Calu3 (cell line): ENCODE measurements around the gene ERC2. TPM values are rescaled to one million over a fixed set of nuclear protein-coding genes. Genes with fewer than 3 reads are reported as not detected.

Source experiments
- BruUV-seq: library from RNA; stranded (reverse); fragments of 400-500 nt; replicated peaks from 2 replicates; lab custom pipeline; 2021; lab: Mats Ljungman, UMichigan
- CTCF ChIA-PET: fragments of 300-600 bp; sonication (Branson Sonifier 250); formaldehyde crosslinking; loops from one replicate; lab custom pipeline; 2022; ENCODE audit warnings: antibody characterized with exemption; lab: Charles Lee
- DNase-seq: peaks from one replicate; pipeline ENCODE4 v3.0.0; 2022
- H3K27ac Mint-ChIP-seq: one replicate; pipeline ENCODE4 v1.8.0; 2022; ENCODE audit warnings: mixed read lengths; ENCODE audit not compliant: unreplicated experiment
- H3K27me3 Mint-ChIP-seq: one replicate; pipeline ENCODE4 v1.8.0; 2022; ENCODE audit warnings: mixed read lengths; ENCODE audit not compliant: unreplicated experiment
- H3K36me3 Mint-ChIP-seq: one replicate; pipeline ENCODE4 v1.8.0; 2022; ENCODE audit warnings: mild to moderate bottlenecking, moderate library complexity, mixed read lengths; ENCODE audit not compliant: insufficient read depth, unreplicated experiment
- H3K4me1 Mint-ChIP-seq: one replicate; pipeline ENCODE4 v1.8.0; 2022; ENCODE audit warnings: mild to moderate bottlenecking, low read depth, mixed read lengths; ENCODE audit not compliant: unreplicated experiment
- H3K4me3 Mint-ChIP-seq: one replicate; pipeline ENCODE4 v1.8.0; 2022; ENCODE audit warnings: mild to moderate bottlenecking, low read depth, moderate library complexity, mixed read lengths; ENCODE audit not compliant: unreplicated experiment
- H3K9me3 Mint-ChIP-seq: one replicate; pipeline ENCODE4 v1.8.0; 2022; ENCODE audit warnings: low read depth, mixed read lengths; ENCODE audit not compliant: unreplicated experiment
- CTCF ChIP-seq: fragments of 200-600 bp; IDR thresholded peaks from one replicate; pipeline ENCODE4 v1.8.0; 2022; ENCODE audit warnings: antibody characterized with exemption; ENCODE audit not compliant: unreplicated experiment
- intact Hi-C: fragments of 100-400 bp; cut with micrococcal nuclease; formaldehyde crosslinking; loops from one replicate; pipeline ENCODE4 v1.10.0; 2022; ENCODE audit not compliant: unreplicated experiment
- total RNA-seq: library from RNA; stranded (reverse); gene quantifications from 2 replicates; pipeline ENCODE4 v1.2.3, GENCODE V29; 2022

ERC2 gene
- total RNA-seq, 1 experiment from 2014 or later: 0.73 TPM

GRCh38 chr3:56201407-56201806 is 266.9 kb downstream of the ERC2 start:
- H3K27me3 Mint-ChIP-seq: peaks cover 40% of the 10 kb centered on the region
- no peak overlapping the region for H3K4me3 Mint-ChIP-seq
- CTCF ChIA-PET: no interaction called here
- no peaks in the 10 kb centered on the region for H3K4me1 Mint-ChIP-seq
- no peak for TF ChIP-seq CTCF
- H3K36me3 Mint-ChIP-seq: no peaks in the 10 kb centered on the region
- no TSS peak for BruUV-seq
- no peaks in the 10 kb centered on the region for H3K9me3 Mint-ChIP-seq
- no peak for DNase-seq
- intact Hi-C loops: no loop called here
- H3K27ac Mint-ChIP-seq: no peak overlapping the region

- Mint-ChIP-seq H3K27ac (no peak overlapping the region), H3K4me1 (no peaks in the 10 kb centered on the region), H3K27me3 (peaks cover 29% of the 10 kb centered on the region), H3K9me3 (no peaks in the 10 kb centered on the region), H3K4me3 (no peak overlapping the region), H3K36me3 (no peaks in the 10 kb centered on the region)
- CTCF ChIA-PET: no interaction called here
- DNase-seq: no peak
- BruUV-seq: no TSS peak
- TF ChIP-seq CTCF: no peak
- intact Hi-C loops: no loop called here
These were observed 268.0 kb downstream of the ERC2 start for GRCh38 chr3:56200251-56200650.

- CTCF ChIA-PET: no interaction called here
- no peaks in the 10 kb centered on the region for H3K36me3 Mint-ChIP-seq
- no peak for TF ChIP-seq CTCF
- no peaks in the 10 kb centered on the region for H3K9me3 Mint-ChIP-seq
- no peak for DNase-seq
- H3K27me3 Mint-ChIP-seq: peaks cover 22% of the 10 kb centered on the region
- BruUV-seq: no TSS peak
- no peak overlapping the region for H3K4me3 Mint-ChIP-seq
- no peaks in the 10 kb centered on the region for H3K4me1 Mint-ChIP-seq
- H3K27ac Mint-ChIP-seq: no peak overlapping the region
- intact Hi-C loops: no loop called here
These were observed 270.3 kb downstream of the ERC2 start for GRCh38 chr3:56197991-56198390.

- Mint-ChIP-seq H3K36me3 (no peaks in the 10 kb centered on the region), H3K4me1 (no peaks in the 10 kb centered on the region), H3K9me3 (no peaks in the 10 kb centered on the region), H3K27ac (no peak overlapping the region), H3K4me3 (no peak overlapping the region), H3K27me3 (peaks cover 24% of the 10 kb centered on the region)
- intact Hi-C loops: no loop called here
- no peak for TF ChIP-seq CTCF
- no TSS peak for BruUV-seq
- DNase-seq: no peak
- CTCF ChIA-PET: no interaction called here
These were observed 270.9 kb downstream of the ERC2 start for GRCh38 chr3:56197259-56197965.
